GM21423 (cell line): Measurements from ENCODE around the gene SNED1.

ENCODE experiments used
- ATAC-seq: cut with Tn5 transposase; IDR thresholded peaks from one replicate; pipeline ENCODE4 v1.9.1; 2021; ENCODE audit warnings: mild to moderate bottlenecking, moderate library complexity; ENCODE audit not compliant: unreplicated experiment

Gene SNED1

GRCh38 chr2:241066171-241066892 lies 67.9 kb downstream of the SNED1 start:
- no peak for ATAC-seq

GRCh38 chr2:241066893-241067341 lies 68.5 kb downstream of the SNED1 start:
- ATAC-seq: no peak

- ATAC-seq: no peak
Measured at GRCh38 chr2:241067501-241068135, 69.2 kb downstream of the SNED1 start.

- ATAC-seq: no peak
Measured at GRCh38 chr2:241068136-241068941, 69.9 kb downstream of the SNED1 start.

GRCh38 chr2:241068942-241069810 lies 70.8 kb downstream of the SNED1 start:
- ATAC-seq: no peak

GRCh38 chr2:241069821-241070281 lies 71.4 kb downstream of the SNED1 start:
- ATAC-seq: no peak

- ATAC-seq: no peak
Measured at GRCh38 chr2:241070361-241070760, 71.9 kb downstream of the SNED1 start.

GRCh38 chr2:241070811-241071676 lies 72.6 kb downstream of the SNED1 start:
- no peak for ATAC-seq

- ATAC-seq: no peak
Measured at GRCh38 chr2:241071677-241072111, 73.3 kb downstream of the SNED1 start.

- no peak for ATAC-seq
Measured at GRCh38 chr2:241072151-241072550, 73.7 kb downstream of the SNED1 start.

- ATAC-seq: no peak
Measured at GRCh38 chr2:241072553-241073165, 74.2 kb downstream of the SNED1 start.

GRCh38 chr2:241073166-241074064 lies 75.0 kb downstream of the SNED1 start:
- ATAC-seq: no peak

GRCh38 chr2:241074065-241074818 lies 75.8 kb downstream of the SNED1 start:
- ATAC-seq: no peak

GRCh38 chr2:241074901-241075540 lies 76.6 kb downstream of the SNED1 start:
- no peak for ATAC-seq

GRCh38 chr2:241080405-241081189 lies 82.2 kb downstream of the SNED1 start:
- no peak for ATAC-seq

- no peak for ATAC-seq
Measured at GRCh38 chr2:241081190-241081642, 82.8 kb downstream of the SNED1 start.
